Pancreas (tissue), 10 donors: ENCODE measurements around the gene DSP. TPM values are rescaled to one million over a fixed set of nuclear protein-coding genes. Genes with fewer than 3 reads are reported as not detected.

ENCODE experiments used
- ATAC-seq, 4 donors: fragments of 200-7000 bp; cut with Tn5 transposase; one replicate each; pipeline versions ENCODE4 v1.8.0 to v1.9.1; 2020; ENCODE audit warnings: mild to moderate bottlenecking in 4 of 4, moderate library complexity in 4 of 4
- DNase-seq, 6 donors: peaks; one replicate each; pipeline ENCODE4 v3.0.0-alpha.2; 2020
- FAIRE-seq: peaks from 2 replicates; lab custom pipeline; 2012; peaks lifted over from hg19 to GRCh38; lab: Jason Lieb, UNC
- H3K27ac ChIP-seq, 4 donors: fragments of 200-600 bp; sonication (generic); 1 replicate in 3 of 4; 2 replicates in 1 of 4; pipeline versions ENCODE4 v1.5.0 to v1.8.0; 2020
- H3K27me3 ChIP-seq, 4 donors: fragments of 200-600 bp; one replicate each; pipeline ENCODE4 v1.8.0; 2021
- H3K36me3 ChIP-seq, 3 donors: fragments of 200-600 bp; sonication (generic) in 1 of 3; one replicate each; pipeline versions ENCODE4 v1.5.0 to v1.8.0; 2020 to 2021
- H3K4me1 ChIP-seq, 3 donors: fragments of 200-600 bp; one replicate each; pipeline ENCODE4 v1.8.0; 2021
- H3K4me3 ChIP-seq, 4 donors: fragments of 200-600 bp; sonication (generic) in 2 of 4; one replicate each; pipeline versions ENCODE4 v1.5.0 to v1.8.0; 2020 to 2021
- H3K9me3 ChIP-seq, 4 donors: fragments of 200-600 bp; one replicate each; pipeline ENCODE4 v1.8.0; 2021
- WGBS, 2 donors: extraction: QIAGEN DNeasy Blood & Tissue Kit; methylation state at CpG; one replicate each; pipeline ENCODE4 v1.1.7; 2013; 5-methylcytosine and 5-hydroxymethylcytosine counted together
- intact Hi-C, 3 donors: fragments of 100-400 bp; cut with DNase I; formaldehyde crosslinking; loops; one replicate each; pipeline versions ENCODE4 v1.11.1 to v1.14.2; 2022
- polyA plus RNA-seq, 2 donors: library from polyadenylated mRNA; stranded (reverse); fragments of 200-250 nt; gene quantifications; one replicate each; pipeline ENCODE4 v1.2.3, GENCODE V29; 2013
- total RNA-seq, 6 donors: library from RNA; stranded (reverse); fragmentation: NEBNext Ultra II Directional in 4 of 6; extraction: Animal tissue kit (Norgen Biotek cat#: 25700) in 4 of 6; gene quantifications; one replicate each; pipeline versions ENCODE4 v1.2.1 to v1.2.4, GENCODE V29; 2021 to 2023
- TF ChIP-seq, protein P1 (sequence below), 4 donors: fragments of 200-600 bp; sonication (generic) in 3 of 4; IDR thresholded peaks; one replicate each; pipeline versions ENCODE4 v1.5.0 to v1.8.0; 2021; ENCODE audit warnings: antibody characterized with exemption in 4 of 4
- donor health status: healthy with polysubstance abuse.
- donor health status: DM: no; HTN: no; CAD: no; lungs with moderate emphysema.
- donor health status: DM: no; HTN: no; CAD: no.
- donor health status: control.
- donor health status: control.
- donor health status: Bipolar disorder and iron deficiency.
- donor health status: DM: yes; HTN: yes; CAD: no.
- donor health status: DM: no; HTN: no; CAD: no.
- donor health status: DM: no; HTN: no; CAD: no.
- donor health status: DM: yes; HTN: yes; CAD: no.

The DSP gene, protein sequence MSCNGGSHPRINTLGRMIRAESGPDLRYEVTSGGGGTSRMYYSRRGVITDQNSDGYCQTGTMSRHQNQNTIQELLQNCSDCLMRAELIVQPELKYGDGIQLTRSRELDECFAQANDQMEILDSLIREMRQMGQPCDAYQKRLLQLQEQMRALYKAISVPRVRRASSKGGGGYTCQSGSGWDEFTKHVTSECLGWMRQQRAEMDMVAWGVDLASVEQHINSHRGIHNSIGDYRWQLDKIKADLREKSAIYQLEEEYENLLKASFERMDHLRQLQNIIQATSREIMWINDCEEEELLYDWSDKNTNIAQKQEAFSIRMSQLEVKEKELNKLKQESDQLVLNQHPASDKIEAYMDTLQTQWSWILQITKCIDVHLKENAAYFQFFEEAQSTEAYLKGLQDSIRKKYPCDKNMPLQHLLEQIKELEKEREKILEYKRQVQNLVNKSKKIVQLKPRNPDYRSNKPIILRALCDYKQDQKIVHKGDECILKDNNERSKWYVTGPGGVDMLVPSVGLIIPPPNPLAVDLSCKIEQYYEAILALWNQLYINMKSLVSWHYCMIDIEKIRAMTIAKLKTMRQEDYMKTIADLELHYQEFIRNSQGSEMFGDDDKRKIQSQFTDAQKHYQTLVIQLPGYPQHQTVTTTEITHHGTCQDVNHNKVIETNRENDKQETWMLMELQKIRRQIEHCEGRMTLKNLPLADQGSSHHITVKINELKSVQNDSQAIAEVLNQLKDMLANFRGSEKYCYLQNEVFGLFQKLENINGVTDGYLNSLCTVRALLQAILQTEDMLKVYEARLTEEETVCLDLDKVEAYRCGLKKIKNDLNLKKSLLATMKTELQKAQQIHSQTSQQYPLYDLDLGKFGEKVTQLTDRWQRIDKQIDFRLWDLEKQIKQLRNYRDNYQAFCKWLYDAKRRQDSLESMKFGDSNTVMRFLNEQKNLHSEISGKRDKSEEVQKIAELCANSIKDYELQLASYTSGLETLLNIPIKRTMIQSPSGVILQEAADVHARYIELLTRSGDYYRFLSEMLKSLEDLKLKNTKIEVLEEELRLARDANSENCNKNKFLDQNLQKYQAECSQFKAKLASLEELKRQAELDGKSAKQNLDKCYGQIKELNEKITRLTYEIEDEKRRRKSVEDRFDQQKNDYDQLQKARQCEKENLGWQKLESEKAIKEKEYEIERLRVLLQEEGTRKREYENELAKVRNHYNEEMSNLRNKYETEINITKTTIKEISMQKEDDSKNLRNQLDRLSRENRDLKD (N-terminal part only)
- total RNA-seq (100 to 1,000 TPM; 101 to 139 (median 114) TPM), polyA plus RNA-seq (10 to 100 TPM; 17.3 to 35.0 TPM)

DNA sequence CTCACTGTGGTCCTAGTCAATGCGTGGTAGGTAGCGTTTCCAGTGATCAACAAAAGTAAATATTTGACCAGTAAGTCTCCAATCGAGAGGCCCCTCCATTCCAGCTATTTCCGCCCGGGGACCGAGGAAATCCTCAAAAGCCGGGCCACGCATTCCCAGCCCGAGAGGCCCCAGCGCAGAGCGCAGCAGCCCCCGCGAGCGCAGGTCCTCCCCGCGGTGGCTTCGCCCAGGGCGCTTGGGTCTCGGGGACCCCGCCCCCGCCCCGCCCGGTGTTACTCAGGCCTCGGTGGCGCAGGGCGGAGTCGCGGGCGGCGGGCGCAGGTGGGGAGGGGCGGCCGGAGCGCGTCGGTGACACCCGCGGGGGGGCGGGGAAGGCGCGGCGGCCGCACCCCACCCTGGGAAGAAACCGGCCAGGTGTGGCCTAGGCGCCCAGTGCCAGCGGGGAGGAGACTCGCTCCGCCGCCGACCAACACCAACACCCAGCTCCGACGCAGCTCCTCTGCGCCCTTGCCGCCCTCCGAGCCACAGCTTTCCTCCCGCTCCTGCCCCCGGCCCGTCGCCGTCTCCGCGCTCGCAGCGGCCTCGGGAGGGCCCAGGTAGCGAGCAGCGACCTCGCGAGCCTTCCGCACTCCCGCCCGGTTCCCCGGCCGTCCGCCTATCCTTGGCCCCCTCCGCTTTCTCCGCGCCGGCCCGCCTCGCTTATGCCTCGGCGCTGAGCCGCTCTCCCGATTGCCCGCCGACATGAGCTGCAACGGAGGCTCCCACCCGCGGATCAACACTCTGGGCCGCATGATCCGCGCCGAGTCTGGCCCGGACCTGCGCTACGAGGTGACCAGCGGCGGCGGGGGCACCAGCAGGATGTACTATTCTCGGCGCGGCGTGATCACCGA, at the start of gene DSP:
Gene DSP, plus strand, starts transcription at position 497 of the 890 bp plus-strand sequence. Its CDS starts 245 bp downstream, at position 742.
- peak within 1 kb of the TSS; percentile 62 to 91 (median 77) for H3K4me3 ChIP-seq
- FAIRE-seq (no peak), ATAC-seq (peak; percentile 75 to 83 (median 78)), DNase-seq (peak; percentile 88 to 95 (median 93))
- TF ChIP-seq, protein P1, sequence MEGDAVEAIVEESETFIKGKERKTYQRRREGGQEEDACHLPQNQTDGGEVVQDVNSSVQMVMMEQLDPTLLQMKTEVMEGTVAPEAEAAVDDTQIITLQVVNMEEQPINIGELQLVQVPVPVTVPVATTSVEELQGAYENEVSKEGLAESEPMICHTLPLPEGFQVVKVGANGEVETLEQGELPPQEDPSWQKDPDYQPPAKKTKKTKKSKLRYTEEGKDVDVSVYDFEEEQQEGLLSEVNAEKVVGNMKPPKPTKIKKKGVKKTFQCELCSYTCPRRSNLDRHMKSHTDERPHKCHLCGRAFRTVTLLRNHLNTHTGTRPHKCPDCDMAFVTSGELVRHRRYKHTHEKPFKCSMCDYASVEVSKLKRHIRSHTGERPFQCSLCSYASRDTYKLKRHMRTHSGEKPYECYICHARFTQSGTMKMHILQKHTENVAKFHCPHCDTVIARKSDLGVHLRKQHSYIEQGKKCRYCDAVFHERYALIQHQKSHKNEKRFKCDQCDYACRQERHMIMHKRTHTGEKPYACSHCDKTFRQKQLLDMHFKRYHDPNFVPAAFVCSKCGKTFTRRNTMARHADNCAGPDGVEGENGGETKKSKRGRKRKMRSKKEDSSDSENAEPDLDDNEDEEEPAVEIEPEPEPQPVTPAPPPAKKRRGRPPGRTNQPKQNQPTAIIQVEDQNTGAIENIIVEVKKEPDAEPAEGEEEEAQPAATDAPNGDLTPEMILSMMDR (IDR thresholded peaks at IDR 0.05), result no peak
- WGBS, 2 donors, result 1% methylated on average over 85 to 105 of the region's 105 CpGs
- no peaks in the 10 kb centered on the region for H3K27me3 ChIP-seq
- H3K9me3 ChIP-seq, result no peaks in the 10 kb centered on the region
- peak within 1 kb of the TSS; percentile 93 to 96 (median 94) for H3K27ac ChIP-seq
- intact Hi-C loops, result no loop called here
- H3K4me1 ChIP-seq, result peaks cover 0 to 17% (median 6%) of the 10 kb centered on the region in 3 donors
- no peaks in the 10 kb centered on the region for H3K36me3 ChIP-seq

DNA sequence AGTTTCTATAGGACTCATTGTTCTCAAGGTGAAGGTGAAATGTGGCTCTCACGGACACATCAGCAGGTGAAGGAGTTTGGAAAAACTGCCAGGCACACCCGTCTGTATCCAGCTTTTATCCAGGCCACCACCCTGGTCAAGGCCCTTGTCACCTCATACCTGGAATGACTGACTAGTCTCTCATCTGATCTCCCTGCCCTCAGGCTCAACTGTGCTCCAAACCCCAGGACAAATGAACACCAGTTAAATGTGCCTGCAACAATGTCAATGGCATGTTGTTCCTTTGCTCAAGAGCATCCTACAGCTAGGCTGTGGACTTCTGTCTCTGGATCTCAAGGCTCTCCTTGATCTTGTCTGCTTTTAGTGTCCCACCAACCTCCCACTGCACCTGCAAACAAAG, 47.6 kb upstream of the DSP start:
- H3K27ac ChIP-seq, result no peak overlapping the region
- H3K4me3 ChIP-seq, result no peak overlapping the region
- ATAC-seq (no peak), DNase-seq (no peak), FAIRE-seq (no peak)
- WGBS, 2 donors, result 83 to 91% methylated on average over 2 of the region's 2 CpGs
- H3K9me3 ChIP-seq, result no peaks in the 10 kb centered on the region
- H3K27me3 ChIP-seq, result no peaks in the 10 kb centered on the region
- H3K36me3 ChIP-seq, result no peaks in the 10 kb centered on the region
- H3K4me1 ChIP-seq, result no peaks in the 10 kb centered on the region
- intact Hi-C loops, result no loop called here
- TF ChIP-seq, protein P1 (IDR thresholded peaks at IDR 0.05), result no peak

DNA sequence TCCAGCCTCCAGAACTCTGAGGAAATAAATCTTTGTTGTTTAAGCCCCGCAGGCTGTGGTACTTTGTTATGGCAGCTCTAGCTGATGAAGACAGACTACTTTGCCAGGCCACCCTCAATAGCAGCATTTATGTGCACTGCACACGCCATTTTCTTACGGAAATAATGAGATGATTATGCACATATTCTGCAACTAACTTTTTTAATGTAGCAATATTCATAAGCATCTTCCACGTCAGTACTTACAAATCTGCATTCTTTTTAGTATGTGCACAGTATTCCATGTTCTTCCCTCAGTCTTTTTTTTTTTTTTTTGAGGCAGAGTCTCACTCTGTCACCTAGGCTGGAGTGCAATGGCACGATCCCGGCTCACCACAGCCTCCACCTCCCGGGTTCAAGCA, 46.8 kb upstream of the DSP start:
- Histone ChIP-seq H3K27ac (no peak overlapping the region), H3K9me3 (no peaks in the 10 kb centered on the region), H3K27me3 (no peaks in the 10 kb centered on the region), H3K4me1 (no peaks in the 10 kb centered on the region), H3K36me3 (no peaks in the 10 kb centered on the region), H3K4me3 (no peak overlapping the region)
- TF ChIP-seq, protein P1 (IDR thresholded peaks at IDR 0.05), result no peak
- ATAC-seq (no peak), FAIRE-seq (no peak), DNase-seq (no peak)
- intact Hi-C loops, result no loop called here
- WGBS, 2 donors, result 86 to 91% methylated on average over 7 of the region's 7 CpGs

DNA sequence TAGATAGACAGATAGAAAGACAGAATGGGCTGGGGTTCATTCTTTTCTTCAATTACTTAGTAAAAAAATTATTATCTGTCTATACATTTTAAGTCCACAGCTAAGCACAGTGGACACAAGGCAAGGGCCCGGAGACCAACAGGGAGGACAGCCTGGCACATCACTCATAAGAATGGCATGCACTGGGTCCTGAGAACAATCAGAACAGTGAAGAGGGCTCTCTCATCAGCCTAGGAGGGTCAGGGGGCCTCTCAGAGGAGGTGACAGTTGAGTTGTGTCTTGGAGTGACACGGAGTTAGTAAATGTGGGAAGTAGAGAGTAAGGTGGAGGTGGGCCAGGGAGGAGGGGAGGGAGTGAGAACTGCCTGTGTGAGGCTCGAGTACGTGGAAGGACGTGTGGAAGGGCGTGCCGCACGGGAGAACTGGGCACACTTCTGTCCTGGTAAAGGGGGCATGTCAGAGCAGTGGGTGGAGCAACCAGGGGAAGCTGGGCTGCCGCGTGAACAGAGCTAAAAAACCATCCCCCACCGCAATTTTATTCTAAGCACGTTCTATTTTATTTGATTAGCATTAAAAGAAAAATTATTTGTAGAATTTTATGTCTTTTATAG, 45.1 kb upstream of the DSP start:
- TF ChIP-seq, protein P1 (IDR thresholded peaks at IDR 0.05), result no peak
- 72 to 88% methylated on average over 12 of the region's 12 CpGs for WGBS, 2 donors
- H3K4me3 ChIP-seq, result no peak overlapping the region
- H3K4me1 ChIP-seq, result no peaks in the 10 kb centered on the region
- H3K27me3 ChIP-seq, result no peaks in the 10 kb centered on the region
- intact Hi-C loops, result no loop called here
- no peak for ATAC-seq
- no peak for DNase-seq
- no peaks in the 10 kb centered on the region for H3K9me3 ChIP-seq
- no peak for FAIRE-seq
- H3K36me3 ChIP-seq, result no peaks in the 10 kb centered on the region
- H3K27ac ChIP-seq, result no peak overlapping the region
